T-helper 17 cell (primary cell): Measurements from ENCODE around the gene GRID2. TPM values are rescaled to one million over a fixed set of nuclear protein-coding genes. Genes with fewer than 3 reads are reported as not detected.

Experiments
- ATAC-seq: fragments of 150-1000 bp; cut with Tn5 transposase; 2 replicates; pipeline ENCODE4 v1.10.0; 2021; ENCODE audit warnings: mild to moderate bottlenecking, moderate library complexity
- DNase-seq, 3 donors: peaks; one replicate each; pipeline versions ENCODE4 v3.0.0 to v3.0.0-alpha.2; 2020 to 2021
- H3K9me3 ChIP-seq: one replicate; pipeline ENCODE4 v1.7.0; 2013; ENCODE audit warnings: low read length, mild to moderate bottlenecking; ENCODE audit not compliant: control insufficient read depth, poor library complexity, severe bottlenecking
- H3K27ac Mint-ChIP-seq: one replicate; pipeline ENCODE4 v1.8.0; 2022; ENCODE audit warnings: mild to moderate bottlenecking, moderate library complexity, mixed read lengths
- H3K27me3 Mint-ChIP-seq: one replicate; pipeline ENCODE4 v1.8.0; 2022; ENCODE audit warnings: mixed read lengths
- H3K36me3 Mint-ChIP-seq: one replicate; pipeline ENCODE4 v1.8.0; 2022; ENCODE audit warnings: low read depth, mixed read lengths
- H3K4me1 Mint-ChIP-seq: one replicate; pipeline ENCODE4 v1.8.0; 2022; ENCODE audit warnings: mild to moderate bottlenecking, mixed read lengths
- H3K4me3 Mint-ChIP-seq: one replicate; pipeline ENCODE4 v1.8.0; 2022; ENCODE audit warnings: mild to moderate bottlenecking, moderate library complexity, mixed read lengths
- total RNA-seq, 4 donors: library from RNA in 2 of 4; stranded (reverse) in 2 of 4; gene quantifications; one replicate each; pipeline ENCODE4 v1.2.3 and lab custom pipeline; 2022 to 2026

GRID2 gene
- total RNA-seq, 2 donors from 2014 or later = not detected

GRCh38 chr4:93814722-93815121 lies 1511.0 kb downstream of the GRID2 start:
- DNase-seq (no peak), ATAC-seq (no peak)
- Mint-ChIP-seq H3K27me3 (no peaks in the 10 kb centered on the region), H3K4me1 (no peaks in the 10 kb centered on the region), H3K27ac (no peak overlapping the region), H3K36me3 (no peaks in the 10 kb centered on the region), H3K4me3 (no peak overlapping the region)
- no peaks in the 10 kb centered on the region for H3K9me3 ChIP-seq
